Measurements from ENCODE around the gene CADPS2.
A peak's percentile ranks its signal among the peaks of the same experiment; 100 is the strongest.

The CADPS2 gene

DNA sequence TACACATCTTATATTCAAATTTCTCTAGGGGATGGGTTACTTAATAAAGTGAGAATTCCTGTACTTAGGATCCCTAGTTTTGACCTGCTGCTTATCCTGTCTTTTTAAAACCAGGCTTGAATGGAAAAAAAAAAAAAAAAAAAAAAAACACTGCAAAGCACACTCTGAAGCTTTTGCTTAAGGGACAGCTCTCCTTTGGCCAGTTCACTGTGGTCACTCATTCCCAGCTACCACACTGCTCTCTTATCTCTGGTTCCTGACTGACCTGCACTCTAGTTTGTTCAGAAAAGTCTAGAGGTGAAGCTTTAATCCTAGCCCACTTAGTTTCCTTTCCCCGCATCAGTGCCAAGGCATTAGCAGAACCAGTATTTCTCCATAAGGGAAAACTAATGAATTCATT, 82.4 kb downstream of the CADPS2 start:
- Histone ChIP-seq H3K36me3 (ENCODE audit: low read depth) (no peaks in the 10 kb centered on the region), H3K27ac (ENCODE audit: poor library complexity, severe bottlenecking) (no peak overlapping the region), H3K9me3 (ENCODE audit: severe bottlenecking) (peaks cover 2% of the 10 kb centered on the region), H3K27me3 (ENCODE audit: insufficient read depth, poor library complexity, severe bottlenecking) (no peaks in the 10 kb centered on the region), H3K4me1 (ENCODE audit: insufficient read depth, poor library complexity, severe bottlenecking) (no peaks in the 10 kb centered on the region), H3K4me3 (ENCODE audit: severe bottlenecking) (no peak overlapping the region)
- TF ChIP-seq, protein P1, sequence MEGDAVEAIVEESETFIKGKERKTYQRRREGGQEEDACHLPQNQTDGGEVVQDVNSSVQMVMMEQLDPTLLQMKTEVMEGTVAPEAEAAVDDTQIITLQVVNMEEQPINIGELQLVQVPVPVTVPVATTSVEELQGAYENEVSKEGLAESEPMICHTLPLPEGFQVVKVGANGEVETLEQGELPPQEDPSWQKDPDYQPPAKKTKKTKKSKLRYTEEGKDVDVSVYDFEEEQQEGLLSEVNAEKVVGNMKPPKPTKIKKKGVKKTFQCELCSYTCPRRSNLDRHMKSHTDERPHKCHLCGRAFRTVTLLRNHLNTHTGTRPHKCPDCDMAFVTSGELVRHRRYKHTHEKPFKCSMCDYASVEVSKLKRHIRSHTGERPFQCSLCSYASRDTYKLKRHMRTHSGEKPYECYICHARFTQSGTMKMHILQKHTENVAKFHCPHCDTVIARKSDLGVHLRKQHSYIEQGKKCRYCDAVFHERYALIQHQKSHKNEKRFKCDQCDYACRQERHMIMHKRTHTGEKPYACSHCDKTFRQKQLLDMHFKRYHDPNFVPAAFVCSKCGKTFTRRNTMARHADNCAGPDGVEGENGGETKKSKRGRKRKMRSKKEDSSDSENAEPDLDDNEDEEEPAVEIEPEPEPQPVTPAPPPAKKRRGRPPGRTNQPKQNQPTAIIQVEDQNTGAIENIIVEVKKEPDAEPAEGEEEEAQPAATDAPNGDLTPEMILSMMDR (IDR thresholded peaks at IDR 0.05; ENCODE audit: poor library complexity, severe bottlenecking), result no peak
- no peak for DNase-seq (ENCODE audit: low spot score)
- no peak for ATAC-seq (ENCODE audit: low read depth)

GRCh38 chr7:122803323-122803722, 82.9 kb downstream of the CADPS2 start:
- Histone ChIP-seq H3K27ac (ENCODE audit: poor library complexity, severe bottlenecking) (no peak overlapping the region), H3K36me3 (ENCODE audit: low read depth) (no peaks in the 10 kb centered on the region), H3K4me3 (ENCODE audit: severe bottlenecking) (no peak overlapping the region), H3K9me3 (ENCODE audit: severe bottlenecking) (peaks cover 2% of the 10 kb centered on the region), H3K4me1 (ENCODE audit: insufficient read depth, poor library complexity, severe bottlenecking) (no peaks in the 10 kb centered on the region), H3K27me3 (ENCODE audit: insufficient read depth, poor library complexity, severe bottlenecking) (no peaks in the 10 kb centered on the region)
- TF ChIP-seq, protein P1 (IDR thresholded peaks at IDR 0.05; ENCODE audit: poor library complexity, severe bottlenecking), result peak; percentile 73
- no peak for DNase-seq (ENCODE audit: low spot score)
- peak; percentile 52; the same call in 1 of the 3 replicates for ATAC-seq (ENCODE audit: low read depth)

- no peak overlapping the region for H3K27ac ChIP-seq (ENCODE audit: poor library complexity, severe bottlenecking)
- H3K4me3 ChIP-seq (ENCODE audit: severe bottlenecking), result no peak overlapping the region
- no peaks in the 10 kb centered on the region for H3K4me1 ChIP-seq (ENCODE audit: insufficient read depth, poor library complexity, severe bottlenecking)
- TF ChIP-seq, protein P1 (IDR thresholded peaks at IDR 0.05; ENCODE audit: poor library complexity, severe bottlenecking), result no peak
- no peaks in the 10 kb centered on the region for H3K27me3 ChIP-seq (ENCODE audit: insufficient read depth, poor library complexity, severe bottlenecking)
- H3K36me3 ChIP-seq (ENCODE audit: low read depth), result no peaks in the 10 kb centered on the region
- peaks cover 2% of the 10 kb centered on the region for H3K9me3 ChIP-seq (ENCODE audit: severe bottlenecking)
- DNase-seq (ENCODE audit: low spot score) (no peak), ATAC-seq (ENCODE audit: low read depth) (no peak)
These were observed 83.9 kb downstream of the CADPS2 start for GRCh38 chr7:122802301-122802751.

DNA sequence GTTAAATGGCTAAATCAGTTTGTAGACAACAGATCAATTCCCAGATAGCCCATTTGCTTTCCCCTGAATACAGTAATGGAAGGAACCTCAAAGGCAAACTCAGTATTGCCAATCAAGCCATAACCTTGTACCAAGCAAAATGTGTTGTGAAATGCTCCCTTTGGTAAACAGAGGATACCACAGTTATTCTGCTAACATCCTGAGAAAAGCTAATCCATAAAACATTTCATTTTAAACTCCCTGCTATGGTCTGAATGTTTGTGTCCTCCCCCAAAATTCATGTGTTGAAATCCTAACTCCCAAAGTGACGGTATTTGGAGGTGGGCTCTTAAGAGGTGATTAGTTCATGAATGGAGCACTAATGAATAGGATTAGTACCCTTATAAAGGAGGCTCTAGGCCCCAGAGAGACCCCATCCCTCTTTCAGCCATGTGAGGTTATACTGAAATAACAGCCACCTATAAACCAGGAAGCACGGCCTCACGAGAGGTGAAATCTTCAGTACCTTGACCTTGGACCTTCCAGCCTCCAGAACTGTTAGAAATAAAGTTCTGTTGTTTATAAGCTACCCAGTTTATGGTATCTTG, 94.2 kb downstream of the CADPS2 start:
- H3K4me1 ChIP-seq (ENCODE audit: insufficient read depth, poor library complexity, severe bottlenecking), result no peaks in the 10 kb centered on the region
- TF ChIP-seq, protein P1 (IDR thresholded peaks at IDR 0.05; ENCODE audit: poor library complexity, severe bottlenecking), result no peak
- ATAC-seq (ENCODE audit: low read depth), result no peak
- no peaks in the 10 kb centered on the region for H3K36me3 ChIP-seq (ENCODE audit: low read depth)
- H3K9me3 ChIP-seq (ENCODE audit: severe bottlenecking), result no peaks in the 10 kb centered on the region
- no peak overlapping the region for H3K27ac ChIP-seq (ENCODE audit: poor library complexity, severe bottlenecking)
- no peak for DNase-seq (ENCODE audit: low spot score)
- H3K27me3 ChIP-seq (ENCODE audit: insufficient read depth, poor library complexity, severe bottlenecking), result no peaks in the 10 kb centered on the region
- H3K4me3 ChIP-seq (ENCODE audit: severe bottlenecking), result no peak overlapping the region

GRCh38 chr7:122790591-122790990, 95.7 kb downstream of the CADPS2 start:
- no peak for DNase-seq (ENCODE audit: low spot score)
- H3K4me1 ChIP-seq (ENCODE audit: insufficient read depth, poor library complexity, severe bottlenecking), result no peaks in the 10 kb centered on the region
- no peak overlapping the region for H3K27ac ChIP-seq (ENCODE audit: poor library complexity, severe bottlenecking)
- no peaks in the 10 kb centered on the region for H3K36me3 ChIP-seq (ENCODE audit: low read depth)
- no peaks in the 10 kb centered on the region for H3K27me3 ChIP-seq (ENCODE audit: insufficient read depth, poor library complexity, severe bottlenecking)
- no peaks in the 10 kb centered on the region for H3K9me3 ChIP-seq (ENCODE audit: severe bottlenecking)
- no peak overlapping the region for H3K4me3 ChIP-seq (ENCODE audit: severe bottlenecking)
- TF ChIP-seq, protein P1 (IDR thresholded peaks at IDR 0.05; ENCODE audit: poor library complexity, severe bottlenecking), result no peak
- ATAC-seq (ENCODE audit: low read depth), result no peak
